Measurements from ENCODE around the gene TMEM229B.

The TMEM229B gene

GRCh38 chr14:67490196-67490595 is 1.7 kb upstream of the TMEM229B start:
- TF ChIP-seq CTCF (IDR thresholded peaks at IDR 0.05; ENCODE audit: borderline replicate concordance, insufficient read depth, low read depth, low read length) = no peak

GRCh38 chr14:67487332-67487731 is 1.2 kb downstream of the TMEM229B start:
- no peak for TF ChIP-seq CTCF (IDR thresholded peaks at IDR 0.05; ENCODE audit: borderline replicate concordance, insufficient read depth, low read depth, low read length)
- H3K4me3 ChIP-seq (ENCODE audit: low read depth, low read length) = no peak overlapping the region

More at GRCh38 chr14:67490196-67490595, 1.7 kb upstream of the TMEM229B start:
- no peak overlapping the region for H3K4me3 ChIP-seq (ENCODE audit: low read depth, low read length)

- no peak overlapping the region for H3K4me3 ChIP-seq (ENCODE audit: low read depth, low read length)
- no peak for TF ChIP-seq CTCF (IDR thresholded peaks at IDR 0.05; ENCODE audit: borderline replicate concordance, insufficient read depth, low read depth, low read length)
Observed at GRCh38 chr14:67486890-67487289, 1.6 kb downstream of the TMEM229B start.

GRCh38 chr14:67485501-67486095 is 2.9 kb downstream of the TMEM229B start:
- 0 out of 2 replicates have a peak, but pooled peaks have one; percentile 4 for TF ChIP-seq CTCF (IDR thresholded peaks at IDR 0.05; ENCODE audit: borderline replicate concordance, insufficient read depth, low read depth, low read length)
- no peak overlapping the region for H3K4me3 ChIP-seq (ENCODE audit: low read depth, low read length)

GRCh38 chr14:67483579-67484285 is 4.8 kb downstream of the TMEM229B start:
- H3K4me3 ChIP-seq (ENCODE audit: low read depth, low read length) = no peak overlapping the region
- TF ChIP-seq CTCF (IDR thresholded peaks at IDR 0.05; ENCODE audit: borderline replicate concordance, insufficient read depth, low read depth, low read length) = no peak

GRCh38 chr14:67482231-67483164 is 6.0 kb downstream of the TMEM229B start:
- no peak for TF ChIP-seq CTCF (IDR thresholded peaks at IDR 0.05; ENCODE audit: borderline replicate concordance, insufficient read depth, low read depth, low read length)

More at GRCh38 chr14:67482231-67483164, 6.0 kb downstream of the TMEM229B start:
- H3K4me3 ChIP-seq (ENCODE audit: low read depth, low read length) = no peak overlapping the region
